HL-60 (cell line): ENCODE data around the gene GABRB1.

ENCODE experiments used
- DNase-seq, 2 experiments: peaks; one replicate each; pipeline ENCODE4 v3.0.0-alpha.2; 2010 to 2020; ENCODE audit warnings: low read depth in 1 of 2, low spot score in 1 of 2
- H3K27ac ChIP-seq: fragments of 250-450 bp; sonication (Bioruptor Pico); replicated peaks from 2 replicates; pipeline ENCODE4 v1.5.1; 2020; ENCODE audit warnings: mild to moderate bottlenecking, moderate library complexity
- H3K27me3 ChIP-seq: fragments of 250-450 bp; sonication (Bioruptor Pico); 2 replicates; pipeline ENCODE4 v1.5.1; 2021; ENCODE audit warnings: mild to moderate bottlenecking, moderate library complexity; ENCODE audit not compliant: insufficient read depth, poor library complexity, severe bottlenecking
- H3K4me3 ChIP-seq: replicated peaks from 2 replicates; pipeline ENCODE4 v1.5.1; 2011; ENCODE audit warnings: mild to moderate bottlenecking, control low read depth, low read length; ENCODE audit not compliant: insufficient read depth
- GABPA ChIP-seq: IDR thresholded peaks from 2 replicates; pipeline ENCODE4 v1.6.1; 2012; ENCODE audit warnings: low read depth
- POLR2AphosphoS5 ChIP-seq: IDR thresholded peaks from 2 replicates; pipeline ENCODE4 v1.6.1; 2012; ENCODE audit warnings: low read depth
- SPI1 ChIP-seq: IDR thresholded peaks from 2 replicates; pipeline ENCODE4 v1.6.1; 2012; ENCODE audit warnings: low read depth, mild to moderate bottlenecking, borderline replicate concordance
- TF ChIP-seq, protein P1 (sequence below): IDR thresholded peaks from 2 replicates; pipeline ENCODE4 v1.6.1; 2012; ENCODE audit warnings: low read depth; ENCODE audit not compliant: insufficient replicate concordance
- TF ChIP-seq, protein P2 (sequence below): IDR thresholded peaks from one replicate; pipeline ENCODE4 v1.5.1; 2011; ENCODE audit warnings: low read length, control low read depth, inconsistent platforms; ENCODE audit not compliant: insufficient read depth

GABRB1 gene

DNA sequence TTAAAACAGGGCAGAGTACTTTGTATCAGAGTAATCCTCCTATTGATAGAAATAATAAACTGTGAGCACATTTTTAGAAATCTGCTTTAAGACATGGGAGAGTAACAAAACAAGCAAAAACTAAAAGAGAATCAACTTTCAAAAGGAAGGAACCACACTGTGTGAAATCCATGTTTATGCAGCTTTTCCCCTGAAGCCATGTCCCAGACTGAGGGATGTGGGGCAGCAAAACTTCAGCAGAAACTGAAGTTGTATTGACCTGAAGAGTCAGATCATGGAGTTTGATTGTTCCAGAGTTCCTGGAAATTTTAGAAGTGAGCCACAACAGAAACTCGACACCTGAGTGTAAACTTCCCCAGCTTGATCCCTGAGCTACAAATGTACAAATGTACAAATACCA, 378.9 kb downstream of the GABRB1 start:
- no peak for DNase-seq
- Histone ChIP-seq H3K4me3 (no peak overlapping the region), H3K27ac (no peak overlapping the region), H3K27me3 (no peaks in the 10 kb centered on the region)
- TF ChIP-seq, protein P1, sequence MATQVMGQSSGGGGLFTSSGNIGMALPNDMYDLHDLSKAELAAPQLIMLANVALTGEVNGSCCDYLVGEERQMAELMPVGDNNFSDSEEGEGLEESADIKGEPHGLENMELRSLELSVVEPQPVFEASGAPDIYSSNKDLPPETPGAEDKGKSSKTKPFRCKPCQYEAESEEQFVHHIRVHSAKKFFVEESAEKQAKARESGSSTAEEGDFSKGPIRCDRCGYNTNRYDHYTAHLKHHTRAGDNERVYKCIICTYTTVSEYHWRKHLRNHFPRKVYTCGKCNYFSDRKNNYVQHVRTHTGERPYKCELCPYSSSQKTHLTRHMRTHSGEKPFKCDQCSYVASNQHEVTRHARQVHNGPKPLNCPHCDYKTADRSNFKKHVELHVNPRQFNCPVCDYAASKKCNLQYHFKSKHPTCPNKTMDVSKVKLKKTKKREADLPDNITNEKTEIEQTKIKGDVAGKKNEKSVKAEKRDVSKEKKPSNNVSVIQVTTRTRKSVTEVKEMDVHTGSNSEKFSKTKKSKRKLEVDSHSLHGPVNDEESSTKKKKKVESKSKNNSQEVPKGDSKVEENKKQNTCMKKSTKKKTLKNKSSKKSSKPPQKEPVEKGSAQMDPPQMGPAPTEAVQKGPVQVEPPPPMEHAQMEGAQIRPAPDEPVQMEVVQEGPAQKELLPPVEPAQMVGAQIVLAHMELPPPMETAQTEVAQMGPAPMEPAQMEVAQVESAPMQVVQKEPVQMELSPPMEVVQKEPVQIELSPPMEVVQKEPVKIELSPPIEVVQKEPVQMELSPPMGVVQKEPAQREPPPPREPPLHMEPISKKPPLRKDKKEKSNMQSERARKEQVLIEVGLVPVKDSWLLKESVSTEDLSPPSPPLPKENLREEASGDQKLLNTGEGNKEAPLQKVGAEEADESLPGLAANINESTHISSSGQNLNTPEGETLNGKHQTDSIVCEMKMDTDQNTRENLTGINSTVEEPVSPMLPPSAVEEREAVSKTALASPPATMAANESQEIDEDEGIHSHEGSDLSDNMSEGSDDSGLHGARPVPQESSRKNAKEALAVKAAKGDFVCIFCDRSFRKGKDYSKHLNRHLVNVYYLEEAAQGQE = no peak
- TF ChIP-seq POLR2AphosphoS5 = no peak
- TF ChIP-seq SPI1 = no peak
- TF ChIP-seq GABPA = no peak
- TF ChIP-seq, protein P2, sequence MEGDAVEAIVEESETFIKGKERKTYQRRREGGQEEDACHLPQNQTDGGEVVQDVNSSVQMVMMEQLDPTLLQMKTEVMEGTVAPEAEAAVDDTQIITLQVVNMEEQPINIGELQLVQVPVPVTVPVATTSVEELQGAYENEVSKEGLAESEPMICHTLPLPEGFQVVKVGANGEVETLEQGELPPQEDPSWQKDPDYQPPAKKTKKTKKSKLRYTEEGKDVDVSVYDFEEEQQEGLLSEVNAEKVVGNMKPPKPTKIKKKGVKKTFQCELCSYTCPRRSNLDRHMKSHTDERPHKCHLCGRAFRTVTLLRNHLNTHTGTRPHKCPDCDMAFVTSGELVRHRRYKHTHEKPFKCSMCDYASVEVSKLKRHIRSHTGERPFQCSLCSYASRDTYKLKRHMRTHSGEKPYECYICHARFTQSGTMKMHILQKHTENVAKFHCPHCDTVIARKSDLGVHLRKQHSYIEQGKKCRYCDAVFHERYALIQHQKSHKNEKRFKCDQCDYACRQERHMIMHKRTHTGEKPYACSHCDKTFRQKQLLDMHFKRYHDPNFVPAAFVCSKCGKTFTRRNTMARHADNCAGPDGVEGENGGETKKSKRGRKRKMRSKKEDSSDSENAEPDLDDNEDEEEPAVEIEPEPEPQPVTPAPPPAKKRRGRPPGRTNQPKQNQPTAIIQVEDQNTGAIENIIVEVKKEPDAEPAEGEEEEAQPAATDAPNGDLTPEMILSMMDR = no peak

DNA sequence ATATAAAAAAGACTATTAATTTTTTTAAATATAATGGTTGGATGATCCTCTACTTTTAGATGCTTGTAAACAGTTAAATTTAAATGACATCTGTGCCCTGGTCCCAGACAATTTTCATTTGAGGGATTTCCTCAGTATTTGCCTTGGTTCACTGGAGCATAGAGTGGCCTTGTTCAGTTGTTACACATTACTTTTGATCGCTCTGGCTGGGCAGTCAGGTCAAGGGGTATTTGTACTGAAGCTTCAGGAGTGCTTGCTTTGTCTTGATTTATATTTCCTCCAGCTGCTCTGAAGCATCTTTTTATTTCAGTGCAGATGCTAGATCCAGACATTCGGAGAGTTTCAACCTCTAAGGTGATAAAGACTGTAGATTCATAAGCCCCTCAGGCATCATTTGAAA, 382.2 kb downstream of the GABRB1 start:
- DNase-seq = no peak
- Histone ChIP-seq H3K4me3 (no peak overlapping the region), H3K27me3 (no peaks in the 10 kb centered on the region), H3K27ac (no peak overlapping the region)
- TF ChIP-seq, protein P2 = no peak
- TF ChIP-seq SPI1 (no peak), POLR2AphosphoS5 (no peak), GABPA (no peak)
- TF ChIP-seq, protein P1 = no peak

DNA sequence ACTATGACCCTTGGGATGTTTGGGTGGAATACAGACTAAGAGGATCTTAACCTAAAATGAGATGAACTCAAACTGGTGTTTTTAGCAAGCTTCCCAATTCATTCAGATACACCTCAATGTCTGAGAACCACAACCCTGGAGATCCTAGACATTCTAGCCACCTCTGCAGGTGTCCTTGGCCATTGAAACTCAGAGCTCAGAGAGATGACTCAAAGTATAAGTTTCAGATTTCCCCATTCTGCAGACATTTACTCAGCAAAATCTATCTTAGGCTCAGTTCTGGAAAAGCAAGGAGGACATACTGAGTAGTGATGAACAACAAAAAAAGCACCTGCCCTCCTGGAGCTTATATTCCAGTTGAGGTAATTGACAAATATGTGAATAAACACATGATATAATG, 384.4 kb downstream of the GABRB1 start:
- no peak for DNase-seq
- TF ChIP-seq GABPA (no peak), POLR2AphosphoS5 (no peak), SPI1 (no peak)
- TF ChIP-seq, protein P1 = no peak
- TF ChIP-seq, protein P2 = no peak
- Histone ChIP-seq H3K4me3 (no peak overlapping the region), H3K27ac (no peak overlapping the region), H3K27me3 (no peaks in the 10 kb centered on the region)
